Heart left ventricle (tissue), 16 donors: Measurements from ENCODE around the gene TTR. TPM values are rescaled to one million over a fixed set of nuclear protein-coding genes. Genes with fewer than 3 reads are reported as not detected.

ENCODE experiments used
- ATAC-seq, 4 donors: fragments of 200-7000 bp; cut with Tn5 transposase; one replicate each; pipeline ENCODE4 v1.9.1; 2020 to 2022; ENCODE audit warnings: moderate library complexity in 4 of 4, mild to moderate bottlenecking in 3 of 4, moderate number of reproducible peaks in 1 of 4
- DNase-seq, 5 donors: peaks; one replicate each; pipeline ENCODE4 v3.0.0-alpha.2; 2020
- H3K27ac ChIP-seq, 12 donors: fragments of 200-600 bp; sonication (generic) in 4 of 12; one replicate each; pipeline versions ENCODE4 v1.5.0 to v1.8.0; 2016 to 2022; ENCODE audit warnings: mild to moderate bottlenecking in 2 of 12
- H3K27me3 ChIP-seq, 9 donors: fragments of 200-600 bp; sonication (generic) in 2 of 9; one replicate each; pipeline versions ENCODE4 v1.5.1 to v1.8.0; 2016 to 2022; ENCODE audit warnings: mild to moderate bottlenecking in 3 of 9
- H3K36me3 ChIP-seq, 9 donors: fragments of 200-600 bp; sonication (generic) in 2 of 9; one replicate each; pipeline versions ENCODE4 v1.5.0 to v1.8.0; 2018 to 2022; ENCODE audit warnings: mild to moderate bottlenecking in 2 of 9
- H3K4me1 ChIP-seq, 12 donors: fragments of 200-600 bp; sonication (generic) in 4 of 12; one replicate each; pipeline versions ENCODE4 v1.5.0 to v1.8.0; 2016 to 2022; ENCODE audit warnings: mild to moderate bottlenecking in 3 of 12
- H3K4me3 ChIP-seq, 12 donors: fragments of 200-600 bp; sonication (generic) in 4 of 12; one replicate each; pipeline versions ENCODE4 v1.5.0 to v1.8.0; 2017 to 2022; ENCODE audit warnings: mild to moderate bottlenecking in 9 of 12, moderate library complexity in 4 of 12
- H3K9me3 ChIP-seq, 12 donors: fragments of 200-600 bp; sonication (generic) in 4 of 12; one replicate each; pipeline versions ENCODE4 v1.5.0 to v1.8.0; 2016 to 2022; ENCODE audit warnings: mild to moderate bottlenecking in 1 of 12
- CTCF ChIP-seq, 12 donors: fragments of 200-600 bp; sonication (generic) in 4 of 12; IDR thresholded peaks; one replicate each; pipeline versions ENCODE4 v1.5.0 to v1.8.0; 2018 to 2022; ENCODE audit warnings: antibody characterized with exemption in 12 of 12, mild to moderate bottlenecking in 5 of 12
- POLR2A ChIP-seq, 2 donors: fragments of 450-650 bp; IDR thresholded peaks; one replicate each; pipeline ENCODE4 v1.6.1; 2017; ENCODE audit warnings: antibody characterized with exemption in 2 of 2, mild to moderate bottlenecking in 2 of 2, moderate library complexity in 2 of 2
- WGBS, 4 donors: extraction: QIAGEN DNeasy Blood & Tissue Kit in 2 of 4; methylation state at CpG; one replicate each; pipeline versions ENCODE4 v1.1.5 to v1.1.7; 2013 to 2018; 5-methylcytosine and 5-hydroxymethylcytosine counted together
- intact Hi-C, 10 donors: fragments of 100-400 bp; cut with DNase I; formaldehyde crosslinking; loops; one replicate each; pipeline versions ENCODE4 v1.11.1 to v1.14.2; 2022
- polyA plus RNA-seq, 2 donors: library from polyadenylated mRNA; stranded (reverse); fragments of 200-250 nt; gene quantifications; one replicate each; pipeline ENCODE4 v1.2.3, GENCODE V29; 2013
- total RNA-seq, 9 donors: library from RNA; depleted of rRNA in 2 of 9; stranded (reverse); fragments of >200 nt in 2 of 9; fragmentation: NEBNext Ultra II Directional in 3 of 9; extraction: Animal tissue kit (Norgen Biotek cat#: 25700) in 3 of 9; gene quantifications; one replicate each; pipeline versions ENCODE4 v1.1.0 to v1.2.4, GENCODE V29; 2016 to 2023
- donor health status: ischemic (EF 13 %, LVEDD 7.1; RV severe dilation, severe dysfunction).
- donor health status: healthy with polysubstance abuse.
- donor health status: DM: no; HTN: yes; CAD: no.
- donor health status: DM: no; HTN: no; CAD: no.
- donor health status: ischemic (EF 25% LVEDD 6.9; RV normal size, moderate dysfunction).
- donor health status: ischemic (EF 25% LVEDD 5.7; RV mildly dilated, moderate dysfunction).
- donor health status: healthy.
- donor health status: DM: yes; HTN: yes; CAD: no.
- donor health status: ischemic (EF 35%, LVEDD 5.7; RV mildly dilated, moderate dysfunction).
- donor health status: nonischemic (EF 11% LVEDD 7.7; RV severe dilation, severe dysfunction).
- donor health status: DM: yes; HTN: yes; CAD: no.
- donor health status: PGD.
- donor health status: ischemic (EF 29% LVEDD 5.4; RV normal size, mild dysfunction).
- donor health status: nonischemic (EF 23%, LVEDD 6.1; RV moderate dilation, normal function).

The TTR gene
- total and polyA plus RNA-seq, 11 donors = 0.19 TPM; not detected in 10

GRCh38 chr18:31573051-31573450 is 18.6 kb upstream of the TTR start:
- no peaks in the 10 kb centered on the region for H3K27me3 ChIP-seq
- no peak for DNase-seq
- no peak overlapping the region for H3K4me3 ChIP-seq
- no peaks in the 10 kb centered on the region for H3K4me1 ChIP-seq
- H3K9me3 ChIP-seq = no peaks in the 10 kb centered on the region
- WGBS, 4 donors = 85 to 93% (median 87%) methylated on average over 3 of the region's 3 CpGs
- intact Hi-C loops = no loop called here
- no peak overlapping the region for H3K27ac ChIP-seq
- no peak for ATAC-seq
- TF ChIP-seq POLR2A (IDR thresholded peaks at IDR 0.05) (no peak), CTCF (IDR thresholded peaks at IDR 0.05) (no peak)
- H3K36me3 ChIP-seq = no peaks in the 10 kb centered on the region

GRCh38 chr18:31574359-31574758 is 17.3 kb upstream of the TTR start:
- ATAC-seq (no peak), DNase-seq (no peak)
- Histone ChIP-seq H3K9me3 (no peaks in the 10 kb centered on the region), H3K4me1 (no peaks in the 10 kb centered on the region), H3K36me3 (no peaks in the 10 kb centered on the region), H3K27ac (no peak overlapping the region), H3K27me3 (no peaks in the 10 kb centered on the region), H3K4me3 (no peak overlapping the region)
- 83 to 91% (median 89%) methylated on average over 1 of the region's 1 CpG for WGBS, 4 donors
- intact Hi-C loops = no loop called here
- TF ChIP-seq CTCF (IDR thresholded peaks at IDR 0.05) (no peak), POLR2A (IDR thresholded peaks at IDR 0.05) (no peak)

- intact Hi-C loops = no loop called here
- 63 to 66% (median 64%) methylated on average over 3 of the region's 3 CpGs for WGBS, 4 donors
These were observed 16.0 kb upstream of the TTR start for GRCh38 chr18:31575515-31576257.

GRCh38 chr18:31576670-31577069 is 15.0 kb upstream of the TTR start:
- 58 to 85% (median 62%) methylated on average over 4 of the region's 4 CpGs for WGBS, 4 donors
- H3K4me3 ChIP-seq = no peak overlapping the region
- no peak for TF ChIP-seq POLR2A (IDR thresholded peaks at IDR 0.05)
- no peak for TF ChIP-seq CTCF (IDR thresholded peaks at IDR 0.05)
- no peaks in the 10 kb centered on the region for H3K9me3 ChIP-seq
- no peaks in the 10 kb centered on the region for H3K4me1 ChIP-seq
- no peaks in the 10 kb centered on the region for H3K27me3 ChIP-seq
- no peak for DNase-seq
- ATAC-seq = no peak
- no peaks in the 10 kb centered on the region for H3K36me3 ChIP-seq
- intact Hi-C loops = no loop called here
- H3K27ac ChIP-seq = no peak overlapping the region

More at GRCh38 chr18:31575515-31576257, 16.0 kb upstream of the TTR start:
- TF ChIP-seq POLR2A (IDR thresholded peaks at IDR 0.05) (no peak), CTCF (IDR thresholded peaks at IDR 0.05) (no peak)
- Histone ChIP-seq H3K36me3 (no peaks in the 10 kb centered on the region), H3K4me1 (no peaks in the 10 kb centered on the region), H3K9me3 (no peaks in the 10 kb centered on the region), H3K27me3 (no peaks in the 10 kb centered on the region), H3K4me3 (no peak overlapping the region), H3K27ac (no peak overlapping the region)
- no peak for ATAC-seq
- DNase-seq = no peak
